Activated CD4-positive, CD25-positive, alpha-beta regulatory T cell (primary cell): ENCODE results near the gene OR2A42.
A peak's percentile ranks its signal among the peaks of the same experiment; 100 is the strongest.
"Not testable (repeated sequence)": the region's sequence is repeated elsewhere in the genome, so short reads cannot be mapped to it uniquely, and the experiment has no call there.

Experiments
- DNase-seq, 4 experiments: peaks; one replicate each; lab custom pipeline; 2025; lab: John Stamatoyannopoulos, UW

Gene OR2A42

GRCh38 chr7:144223675-144224074, 15.7 kb downstream of the OR2A42 start:
- not testable (repeated sequence) for DNase-seq

GRCh38 chr7:144220531-144220930, 18.9 kb downstream of the OR2A42 start:
- DNase-seq = not testable (repeated sequence)

- DNase-seq = not testable (repeated sequence)
Observed at GRCh38 chr7:144219149-144219548, 20.3 kb downstream of the OR2A42 start.

- DNase-seq = not testable (repeated sequence)
Observed at GRCh38 chr7:144218581-144218980, 20.8 kb downstream of the OR2A42 start.

- DNase-seq = not testable (repeated sequence)
Observed at GRCh38 chr7:144217200-144217599, 22.2 kb downstream of the OR2A42 start.

- not testable (repeated sequence) for DNase-seq
Observed at GRCh38 chr7:144205306-144205705, 34.1 kb downstream of the OR2A42 start.

- DNase-seq = not testable (repeated sequence)
Observed at GRCh38 chr7:144203086-144203485, 36.3 kb downstream of the OR2A42 start.

GRCh38 chr7:144201978-144202377, 37.4 kb downstream of the OR2A42 start:
- not testable (repeated sequence) for DNase-seq

GRCh38 chr7:144198934-144199333, 40.5 kb downstream of the OR2A42 start:
- not testable (repeated sequence) for DNase-seq

- not testable (repeated sequence) for DNase-seq
Observed at GRCh38 chr7:144195212-144195872, 44.1 kb downstream of the OR2A42 start, which contains the start of gene ARHGEF35. Gene ARHGEF35 (minus strand): TSS chr7:144195833. CDS start chr7:144188383, 7,450 bp downstream.

- DNase-seq = not testable (repeated sequence)
Observed at GRCh38 chr7:144194453-144194852, 45.0 kb downstream of the OR2A42 start.

- DNase-seq = not testable (repeated sequence)
Observed at GRCh38 chr7:144193782-144194181, 45.6 kb downstream of the OR2A42 start.

GRCh38 chr7:144188578-144189171, 50.7 kb downstream of the OR2A42 start:
- DNase-seq = not testable (repeated sequence)

- not testable (repeated sequence) for DNase-seq
Observed at GRCh38 chr7:144187848-144188247, 51.6 kb downstream of the OR2A42 start.

- not testable (repeated sequence) for DNase-seq
Observed at GRCh38 chr7:144183166-144183565, 56.2 kb downstream of the OR2A42 start, which contains the start of gene CTAGE4. Gene CTAGE4 (plus strand): TSS chr7:144183466. CDS start chr7:144183504, 38 bp downstream.

- DNase-seq = not testable (repeated sequence)
Observed at GRCh38 chr7:144179165-144179479, 60.3 kb downstream of the OR2A42 start.

- DNase-seq = peak in 2 of 4 experiments; percentile 1
Observed at GRCh38 chr7:144178380-144179164, 60.8 kb downstream of the OR2A42 start.
